ENCODE measurements around the gene TECTB. TPM values are rescaled to one million over a fixed set of nuclear protein-coding genes. Genes with fewer than 3 reads are reported as not detected.

The TECTB gene
- total RNA-seq, 6 experiments from 2014 or later: not detected

- Mint-ChIP-seq H3K9me3 (no peaks in the 10 kb centered on the region), H3K36me3 (ENCODE audit: low read depth) (no peaks in the 10 kb centered on the region), H3K4me3 (no peak overlapping the region), H3K27me3 (ENCODE audit: insufficient read depth) (peaks cover 7% of the 10 kb centered on the region), H3K27ac (no peak overlapping the region), H3K4me1 (ENCODE audit: low read depth) (no peaks in the 10 kb centered on the region)
- DNase-seq: no peak
- TF ChIP-seq CTCF (IDR thresholded peaks at IDR 0.05): no peak
Measured at GRCh38 chr10:112345743-112346142, 62.5 kb downstream of the TECTB start.

GRCh38 chr10:112346774-112347173, 63.6 kb downstream of the TECTB start:
- H3K4me3 Mint-ChIP-seq: no peak overlapping the region
- no peaks in the 10 kb centered on the region for H3K4me1 Mint-ChIP-seq (ENCODE audit: low read depth)
- DNase-seq: no peak
- H3K27me3 Mint-ChIP-seq (ENCODE audit: insufficient read depth): peaks cover 3% of the 10 kb centered on the region; the same call in 1 of the 2 replicates
- H3K9me3 Mint-ChIP-seq: no peaks in the 10 kb centered on the region
- no peaks in the 10 kb centered on the region for H3K36me3 Mint-ChIP-seq (ENCODE audit: low read depth)
- no peak overlapping the region for H3K27ac Mint-ChIP-seq
- TF ChIP-seq CTCF (IDR thresholded peaks at IDR 0.05): no peak

- Mint-ChIP-seq H3K4me1 (ENCODE audit: low read depth) (no peaks in the 10 kb centered on the region), H3K36me3 (ENCODE audit: low read depth) (no peaks in the 10 kb centered on the region), H3K27me3 (ENCODE audit: insufficient read depth) (peaks cover 5% of the 10 kb centered on the region), H3K9me3 (no peaks in the 10 kb centered on the region), H3K27ac (no peak overlapping the region), H3K4me3 (no peak overlapping the region)
- no peak for TF ChIP-seq CTCF (IDR thresholded peaks at IDR 0.05)
- DNase-seq: no peak
Measured at GRCh38 chr10:112347709-112348671, 64.8 kb downstream of the TECTB start.

GRCh38 chr10:112348759-112349158, 65.6 kb downstream of the TECTB start:
- no peaks in the 10 kb centered on the region for H3K9me3 Mint-ChIP-seq
- H3K36me3 Mint-ChIP-seq (ENCODE audit: low read depth): no peaks in the 10 kb centered on the region
- no peaks in the 10 kb centered on the region for H3K4me1 Mint-ChIP-seq (ENCODE audit: low read depth)
- H3K27me3 Mint-ChIP-seq (ENCODE audit: insufficient read depth): peaks cover 5% of the 10 kb centered on the region
- DNase-seq: no peak
- H3K4me3 Mint-ChIP-seq: no peak overlapping the region
- H3K27ac Mint-ChIP-seq: no peak overlapping the region
- no peak for TF ChIP-seq CTCF (IDR thresholded peaks at IDR 0.05)

- no peak for TF ChIP-seq CTCF (IDR thresholded peaks at IDR 0.05)
- Mint-ChIP-seq H3K9me3 (no peaks in the 10 kb centered on the region), H3K4me1 (ENCODE audit: low read depth) (no peaks in the 10 kb centered on the region), H3K27ac (no peak overlapping the region), H3K36me3 (ENCODE audit: low read depth) (no peaks in the 10 kb centered on the region), H3K4me3 (no peak overlapping the region), H3K27me3 (ENCODE audit: insufficient read depth) (peaks cover 5% of the 10 kb centered on the region)
- DNase-seq: no peak
Measured at GRCh38 chr10:112349521-112350085, 66.4 kb downstream of the TECTB start.

Data from HFFc6 (cell line).